KMS-11 (cell line): ENCODE results near the gene PHYHD1.

Experiments
- H2AFZ ChIP-seq: fragments of 200-600 bp; sonication (generic); 2 replicates; pipeline ENCODE4 v1.6.1; 2016; ENCODE audit warnings: antibody characterized with exemption, mixed run types, low read depth
- H3K27ac ChIP-seq: fragments of 200-600 bp; sonication (generic); 2 replicates; pipeline ENCODE4 v1.6.1; 2016; ENCODE audit warnings: mild to moderate bottlenecking, mixed run types
- H3K27me3 ChIP-seq: fragments of 200-600 bp; sonication (generic); 2 replicates; pipeline ENCODE4 v1.6.1; 2017; ENCODE audit warnings: mild to moderate bottlenecking, low read depth, mixed run types, moderate library complexity; ENCODE audit not compliant: insufficient read depth
- H3K36me3 ChIP-seq: fragments of 200-600 bp; sonication (generic); 2 replicates; pipeline ENCODE4 v1.6.1; 2017; ENCODE audit warnings: mild to moderate bottlenecking, mixed run types; ENCODE audit not compliant: insufficient read depth
- H3K4me1 ChIP-seq: fragments of 200-600 bp; sonication (generic); 2 replicates; pipeline ENCODE4 v1.6.1; 2016; ENCODE audit warnings: mild to moderate bottlenecking, low read depth, mixed run types; ENCODE audit not compliant: poor library complexity, severe bottlenecking
- H3K4me2 ChIP-seq: fragments of 200-600 bp; sonication (generic); 2 replicates; pipeline ENCODE4 v1.7.0; 2016; ENCODE audit warnings: mild to moderate bottlenecking, mixed run types
- H3K4me3 ChIP-seq: fragments of 200-600 bp; sonication (generic); IDR thresholded peaks from 2 replicates; pipeline ENCODE4 v1.6.1; 2017; ENCODE audit warnings: low read depth, low read length, mixed read lengths; ENCODE audit not compliant: insufficient read depth
- H3K79me2 ChIP-seq: fragments of 200-600 bp; sonication (generic); 2 replicates; pipeline ENCODE4 v1.6.1; 2016; ENCODE audit warnings: low read depth, mixed run types; ENCODE audit not compliant: insufficient read depth
- H3K9ac ChIP-seq: fragments of 200-600 bp; sonication (generic); 2 replicates; pipeline ENCODE4 v1.6.1; 2016; ENCODE audit warnings: mild to moderate bottlenecking, mixed run types
- H4K20me1 ChIP-seq: fragments of 200-600 bp; sonication (generic); 2 replicates; pipeline ENCODE4 v1.6.1; 2016; ENCODE audit warnings: mild to moderate bottlenecking, mixed run types; ENCODE audit not compliant: insufficient read depth
- TF ChIP-seq, protein P1 (sequence below): fragments of 200-600 bp; sonication (generic); conservative IDR thresholded peaks from 2 replicates; pipeline ENCODE4 v1.6.1; 2017; ENCODE audit warnings: low read depth, mild to moderate bottlenecking, antibody characterized with exemption, low read length, moderate library complexity, mixed read lengths

Gene PHYHD1

DNA sequence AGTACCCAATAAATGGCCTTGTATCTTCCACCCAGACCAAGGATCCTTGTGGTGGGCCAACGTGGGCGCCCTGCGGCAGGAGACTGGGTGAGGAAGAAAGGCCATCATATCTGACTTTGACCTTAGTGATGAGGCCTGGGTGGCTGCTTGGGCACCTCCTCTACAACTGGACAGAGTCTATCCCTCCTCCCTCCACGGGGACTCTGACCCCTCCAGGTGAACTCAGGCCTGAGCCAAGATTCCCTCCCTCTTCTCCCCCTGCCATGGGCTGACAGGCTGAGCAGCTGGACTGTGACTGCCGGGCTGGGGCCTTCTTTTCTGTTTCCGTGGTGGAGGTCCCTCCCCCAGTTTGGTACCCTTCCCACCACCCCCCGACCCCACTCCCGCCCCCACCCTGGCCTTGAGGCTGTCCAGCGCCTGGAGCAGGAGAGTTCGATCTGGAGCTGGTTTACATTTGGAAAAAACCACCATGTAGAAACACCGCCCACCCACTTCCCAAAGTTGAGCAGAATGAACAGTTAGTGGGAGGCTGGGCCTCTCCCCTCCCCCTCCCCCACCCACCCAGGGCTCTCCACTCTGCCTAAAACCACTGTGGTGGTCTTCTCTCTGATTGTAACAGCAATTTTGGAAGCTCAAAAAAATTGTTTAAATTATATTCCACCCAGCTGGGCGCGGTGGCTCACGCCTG, 1.2 kb upstream of the PHYHD1 start:
- no peak overlapping the region for H3K27ac ChIP-seq
- no peaks in the 10 kb centered on the region for H3K36me3 ChIP-seq
- no peaks in the 10 kb centered on the region for H3K4me1 ChIP-seq
- H4K20me1 ChIP-seq: no peaks in the 10 kb centered on the region
- H3K9ac ChIP-seq: no peak overlapping the region
- H3K4me2 ChIP-seq: no peak overlapping the region
- no peak overlapping the region for H3K4me3 ChIP-seq
- TF ChIP-seq, protein P1, sequence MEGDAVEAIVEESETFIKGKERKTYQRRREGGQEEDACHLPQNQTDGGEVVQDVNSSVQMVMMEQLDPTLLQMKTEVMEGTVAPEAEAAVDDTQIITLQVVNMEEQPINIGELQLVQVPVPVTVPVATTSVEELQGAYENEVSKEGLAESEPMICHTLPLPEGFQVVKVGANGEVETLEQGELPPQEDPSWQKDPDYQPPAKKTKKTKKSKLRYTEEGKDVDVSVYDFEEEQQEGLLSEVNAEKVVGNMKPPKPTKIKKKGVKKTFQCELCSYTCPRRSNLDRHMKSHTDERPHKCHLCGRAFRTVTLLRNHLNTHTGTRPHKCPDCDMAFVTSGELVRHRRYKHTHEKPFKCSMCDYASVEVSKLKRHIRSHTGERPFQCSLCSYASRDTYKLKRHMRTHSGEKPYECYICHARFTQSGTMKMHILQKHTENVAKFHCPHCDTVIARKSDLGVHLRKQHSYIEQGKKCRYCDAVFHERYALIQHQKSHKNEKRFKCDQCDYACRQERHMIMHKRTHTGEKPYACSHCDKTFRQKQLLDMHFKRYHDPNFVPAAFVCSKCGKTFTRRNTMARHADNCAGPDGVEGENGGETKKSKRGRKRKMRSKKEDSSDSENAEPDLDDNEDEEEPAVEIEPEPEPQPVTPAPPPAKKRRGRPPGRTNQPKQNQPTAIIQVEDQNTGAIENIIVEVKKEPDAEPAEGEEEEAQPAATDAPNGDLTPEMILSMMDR: no peak
- H3K79me2 ChIP-seq: no peaks in the 10 kb centered on the region
- H2AFZ ChIP-seq: no peak overlapping the region
- H3K27me3 ChIP-seq: no peaks in the 10 kb centered on the region

DNA sequence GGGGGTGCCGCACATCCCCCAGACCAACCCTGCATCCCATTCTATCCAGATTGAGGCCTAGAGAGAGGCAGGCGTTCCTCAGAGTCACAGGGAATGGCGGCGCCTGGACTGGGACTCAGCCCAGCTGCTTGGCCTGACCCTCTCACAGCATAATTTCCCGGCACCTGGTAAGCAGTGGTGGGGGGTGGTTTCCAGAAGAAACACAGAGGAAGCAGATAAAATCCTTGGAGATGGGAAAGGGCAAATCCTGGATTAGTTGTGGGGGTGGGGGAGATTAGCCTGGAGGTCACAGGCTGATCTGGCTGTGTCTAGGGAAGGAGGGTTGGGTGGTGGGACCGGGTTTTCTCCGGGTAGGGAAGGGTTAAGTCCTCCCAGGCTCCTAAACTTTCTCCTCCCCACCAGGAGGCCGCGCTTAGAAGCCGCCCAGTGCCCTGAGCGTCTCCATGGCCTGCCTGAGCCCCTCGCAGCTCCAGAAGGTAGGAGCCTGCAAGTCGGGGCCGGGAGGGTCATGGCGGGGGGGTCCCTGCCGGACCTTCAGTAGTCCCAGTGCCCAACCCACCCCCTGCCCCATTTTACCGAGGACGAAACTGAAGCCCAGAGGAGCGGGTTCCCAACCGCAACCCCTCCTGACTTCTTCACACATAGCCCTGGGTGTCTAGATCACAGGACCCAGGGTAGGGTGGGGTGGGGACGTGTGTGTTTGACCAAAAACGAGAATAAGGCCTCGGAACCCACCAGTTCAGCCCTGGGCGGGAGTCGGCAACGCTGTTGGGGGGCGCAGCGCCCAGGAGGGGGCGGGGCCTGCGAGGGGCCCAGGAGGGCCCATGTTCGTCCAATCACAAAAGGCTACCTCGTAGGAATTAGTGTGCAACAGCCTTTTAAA, 1.3 kb downstream of the PHYHD1 start:
- Histone ChIP-seq H2AFZ (no peak overlapping the region), H3K27ac (no peak overlapping the region)

DNA sequence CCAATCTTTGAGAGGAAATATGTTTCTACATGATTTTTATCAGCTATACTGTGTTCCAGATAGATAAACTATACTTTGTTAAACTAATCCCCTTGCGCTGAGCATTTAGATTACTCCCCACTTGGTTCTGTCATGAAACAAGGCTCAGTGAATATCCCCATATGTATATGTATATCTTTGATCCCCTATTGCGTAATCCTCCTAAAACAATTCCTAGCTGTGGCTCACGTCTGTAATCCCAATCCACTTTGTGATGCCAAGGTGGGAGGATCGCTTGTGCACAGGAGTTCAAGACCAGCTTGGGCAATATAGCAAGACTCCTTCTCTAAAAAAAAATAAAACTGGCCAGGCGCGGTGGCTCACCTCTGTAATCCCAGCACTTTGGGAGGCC, 2.7 kb downstream of the PHYHD1 start:
- no peaks in the 10 kb centered on the region for H3K4me1 ChIP-seq
- H3K79me2 ChIP-seq: no peaks in the 10 kb centered on the region
- H3K4me3 ChIP-seq: no peak overlapping the region
- no peaks in the 10 kb centered on the region for H3K36me3 ChIP-seq
- no peak overlapping the region for H3K27ac ChIP-seq
- TF ChIP-seq, protein P1: no peak
- no peaks in the 10 kb centered on the region for H3K27me3 ChIP-seq
- no peak overlapping the region for H3K4me2 ChIP-seq
- no peaks in the 10 kb centered on the region for H4K20me1 ChIP-seq
- H3K9ac ChIP-seq: no peak overlapping the region
- H2AFZ ChIP-seq: no peak overlapping the region

More for the DNA sequence above, 1.3 kb downstream of the PHYHD1 start:
- H3K36me3 ChIP-seq: no peaks in the 10 kb centered on the region
- no peaks in the 10 kb centered on the region for H3K27me3 ChIP-seq
- H3K4me3 ChIP-seq: no peak overlapping the region
- no peaks in the 10 kb centered on the region for H3K4me1 ChIP-seq
- H3K9ac ChIP-seq: no peak overlapping the region
- no peak overlapping the region for H3K4me2 ChIP-seq
- no peaks in the 10 kb centered on the region for H3K79me2 ChIP-seq
- H4K20me1 ChIP-seq: no peaks in the 10 kb centered on the region
- TF ChIP-seq, protein P1: no peak

GRCh38 chr9:128927731-128928411, 7.1 kb downstream of the PHYHD1 start:
- H3K4me2 ChIP-seq: no peak overlapping the region
- H3K27me3 ChIP-seq: no peaks in the 10 kb centered on the region
- H3K27ac ChIP-seq: no peak overlapping the region
- H3K4me1 ChIP-seq: no peaks in the 10 kb centered on the region
- no peaks in the 10 kb centered on the region for H3K79me2 ChIP-seq
- no peak overlapping the region for H3K9ac ChIP-seq
- TF ChIP-seq, protein P1: peak; percentile 94
- no peaks in the 10 kb centered on the region for H4K20me1 ChIP-seq
- no peaks in the 10 kb centered on the region for H3K36me3 ChIP-seq
- peak overlapping the region; percentile 11; the same call in 1 of the 2 replicates for H2AFZ ChIP-seq
- no peak overlapping the region for H3K4me3 ChIP-seq
